ENCODE results near the gene ADAM12.

The ADAM12 gene

GRCh38 chr10:126127481-126128029 is 260.7 kb downstream of the ADAM12 start:
- in situ Hi-C loops (cut with MboI; ENCODE audit: low pct_unique_long_range_greater_than_20kb, low sequenced_read_pairs, unreplicated experiment), result no loop called here
- no peak for TF ChIP-seq CTCF (IDR thresholded peaks at IDR 0.05; ENCODE audit: extremely low read depth, insufficient read depth, missing control alignments)
- no peak for DNase-seq (ENCODE audit: low spot score)

GRCh38 chr10:126126866-126127265 is 261.4 kb downstream of the ADAM12 start:
- no peak for TF ChIP-seq CTCF (IDR thresholded peaks at IDR 0.05; ENCODE audit: extremely low read depth, insufficient read depth, missing control alignments)
- DNase-seq (ENCODE audit: low spot score), result no peak
- in situ Hi-C loops (cut with MboI; ENCODE audit: low pct_unique_long_range_greater_than_20kb, low sequenced_read_pairs, unreplicated experiment), result no loop called here

- in situ Hi-C loops (cut with MboI; ENCODE audit: low pct_unique_long_range_greater_than_20kb, low sequenced_read_pairs, unreplicated experiment), result no loop called here
- DNase-seq (ENCODE audit: low spot score), result no peak
- no peak for TF ChIP-seq CTCF (IDR thresholded peaks at IDR 0.05; ENCODE audit: extremely low read depth, insufficient read depth, missing control alignments)
These were observed 262.3 kb downstream of the ADAM12 start for GRCh38 chr10:126126023-126126422.

- TF ChIP-seq CTCF (IDR thresholded peaks at IDR 0.05; ENCODE audit: extremely low read depth, insufficient read depth, missing control alignments), result no peak
- in situ Hi-C loops (cut with MboI; ENCODE audit: low pct_unique_long_range_greater_than_20kb, low sequenced_read_pairs, unreplicated experiment), result no loop called here
These were observed 263.5 kb downstream of the ADAM12 start for GRCh38 chr10:126124668-126125349.

GRCh38 chr10:126124046-126124445 is 264.2 kb downstream of the ADAM12 start:
- no peak for TF ChIP-seq CTCF (IDR thresholded peaks at IDR 0.05; ENCODE audit: extremely low read depth, insufficient read depth, missing control alignments)
- DNase-seq (ENCODE audit: low spot score), result no peak
- in situ Hi-C loops (cut with MboI; ENCODE audit: low pct_unique_long_range_greater_than_20kb, low sequenced_read_pairs, unreplicated experiment), result no loop called here

More at GRCh38 chr10:126124668-126125349, 263.5 kb downstream of the ADAM12 start:
- no peak for DNase-seq (ENCODE audit: low spot score)

- in situ Hi-C loops (cut with MboI; ENCODE audit: low pct_unique_long_range_greater_than_20kb, low sequenced_read_pairs, unreplicated experiment), result no loop called here
- DNase-seq (ENCODE audit: low spot score), result no peak
- TF ChIP-seq CTCF (IDR thresholded peaks at IDR 0.05; ENCODE audit: extremely low read depth, insufficient read depth, missing control alignments), result no peak
These were observed 264.8 kb downstream of the ADAM12 start for GRCh38 chr10:126123466-126123865.

Measured in GM13977 (cell line).